Measurements from ENCODE around the gene TMEM242.

GRCh38 chr6:157358287-157358686 lies 35.0 kb upstream of the TMEM242 start:
- TF ChIP-seq CTCF (IDR thresholded peaks at IDR 0.05) = no peak
- TF ChIP-seq EP300 (IDR thresholded peaks at IDR 0.05) = no peak

All from ovary (tissue), 3 donors.